ENCODE measurements around the gene LPIN2.

LPIN2 gene

GRCh38 chr18:3055816-3056215 is 42.9 kb upstream of the LPIN2 start:
- Histone ChIP-seq H3K36me3 (ENCODE audit: control insufficient read depth in 1 of 2, insufficient read depth in 2 of 2, low read depth in 1 of 2, low read length in 2 of 2) (no peaks in the 10 kb centered on the region), H3K23ac (ENCODE audit: low read length in 2 of 2) (no peak overlapping the region), H3K9ac (ENCODE audit: low read length) (no peak overlapping the region), H4K91ac (ENCODE audit: low read length) (no peak overlapping the region), H2BK120ac (ENCODE audit: low read depth, low read length) (no peak overlapping the region), H2BK12ac (ENCODE audit: low read length in 2 of 2) (no peak overlapping the region), H2AFZ (ENCODE audit: low read depth, low read length) (no peak overlapping the region), H3K4ac (ENCODE audit: low read depth in 1 of 2, low read length in 2 of 2) (no peak overlapping the region), H2BK5ac (ENCODE audit: low read depth, low read length, poor library complexity, severe bottlenecking) (no peak overlapping the region), H3K4me2 (ENCODE audit: low read length, poor library complexity, severe bottlenecking) (no peak overlapping the region), H2BK15ac (ENCODE audit: low read depth, poor library complexity, severe bottlenecking) (no peak overlapping the region), H3K79me1 (replicated peaks; ENCODE audit: low read length, poor library complexity, severe bottlenecking) (no peaks in the 10 kb centered on the region), H3K27ac (ENCODE audit: low read length, poor library complexity, severe bottlenecking) (peak overlapping the region; percentile 53), H3K9me3 (ENCODE audit: control insufficient read depth, low read length) (no peaks in the 10 kb centered on the region), H2AK5ac (ENCODE audit: low read length, severe bottlenecking) (no peak overlapping the region), H3K18ac (ENCODE audit: low read depth in 1 of 2, low read length in 2 of 2) (no peak overlapping the region), H3K27me3 (ENCODE audit: control insufficient read depth in 1 of 2, insufficient read depth in 1 of 2, low read length in 2 of 2) (peaks cover 0 to 13% of the 10 kb centered on the region in 2 experiments), H3K4me1 (ENCODE audit: control insufficient read depth, insufficient read depth, low read depth, low read length) (peaks cover 5% of the 10 kb centered on the region), H3K4me3 (ENCODE audit: insufficient read depth in 1 of 2, low read depth in 1 of 2, low read length in 2 of 2) (no peak overlapping the region), H4K8ac (ENCODE audit: low read length) (no peak overlapping the region), H3K14ac (ENCODE audit: low read length in 2 of 2) (no peak overlapping the region)
- DNase-seq, result no peak
- 100% methylated on average over 2 of the region's 4 CpGs for WGBS

- no peak overlapping the region for H2AK5ac ChIP-seq (ENCODE audit: low read length, severe bottlenecking)
- no peak overlapping the region for H3K4ac ChIP-seq (ENCODE audit: low read depth in 1 of 2, low read length in 2 of 2)
- H3K79me1 ChIP-seq (replicated peaks; ENCODE audit: low read length, poor library complexity, severe bottlenecking), result no peaks in the 10 kb centered on the region
- H3K23ac ChIP-seq (ENCODE audit: low read length in 2 of 2), result no peak overlapping the region
- no peak overlapping the region for H3K9ac ChIP-seq (ENCODE audit: low read length)
- H4K8ac ChIP-seq (ENCODE audit: low read length), result no peak overlapping the region
- WGBS, result 67% methylated on average over 1 of the region's 4 CpGs
- no peak overlapping the region for H3K14ac ChIP-seq (ENCODE audit: low read length in 2 of 2)
- H3K9me3 ChIP-seq (ENCODE audit: control insufficient read depth, low read length), result no peaks in the 10 kb centered on the region
- peaks cover 0 to 13% of the 10 kb centered on the region in 2 experiments for H3K27me3 ChIP-seq (ENCODE audit: control insufficient read depth in 1 of 2, insufficient read depth in 1 of 2, low read length in 2 of 2)
- H2BK12ac ChIP-seq (ENCODE audit: low read length in 2 of 2), result no peak overlapping the region
- H3K4me1 ChIP-seq (ENCODE audit: control insufficient read depth, insufficient read depth, low read depth, low read length), result peaks cover 5% of the 10 kb centered on the region
- H3K4me3 ChIP-seq (ENCODE audit: insufficient read depth in 1 of 2, low read depth in 1 of 2, low read length in 2 of 2), result no peak overlapping the region
- H3K36me3 ChIP-seq (ENCODE audit: control insufficient read depth in 1 of 2, insufficient read depth in 2 of 2, low read depth in 1 of 2, low read length in 2 of 2), result no peaks in the 10 kb centered on the region
- H2AFZ ChIP-seq (ENCODE audit: low read depth, low read length), result no peak overlapping the region
- H2BK15ac ChIP-seq (ENCODE audit: low read depth, poor library complexity, severe bottlenecking), result no peak overlapping the region
- no peak for DNase-seq
- H3K27ac ChIP-seq (ENCODE audit: low read length, poor library complexity, severe bottlenecking), result peak overlapping the region; percentile 67
- peak overlapping the region; percentile 86 for H2BK5ac ChIP-seq (ENCODE audit: low read depth, low read length, poor library complexity, severe bottlenecking)
- no peak overlapping the region for H3K4me2 ChIP-seq (ENCODE audit: low read length, poor library complexity, severe bottlenecking)
- H3K18ac ChIP-seq (ENCODE audit: low read depth in 1 of 2, low read length in 2 of 2), result no peak overlapping the region
- no peak overlapping the region for H2BK120ac ChIP-seq (ENCODE audit: low read depth, low read length)
- H4K91ac ChIP-seq (ENCODE audit: low read length), result no peak overlapping the region
Measured at GRCh38 chr18:3055186-3055728, 42.3 kb upstream of the LPIN2 start.

- 100% methylated on average over 3 of the region's 3 CpGs for WGBS
- H3K4me3 ChIP-seq (ENCODE audit: insufficient read depth in 1 of 2, low read depth in 1 of 2, low read length in 2 of 2), result no peak overlapping the region
Measured at GRCh38 chr18:3054780-3055179, 41.8 kb upstream of the LPIN2 start.

GRCh38 chr18:3054214-3054613 is 41.3 kb upstream of the LPIN2 start:
- no peak overlapping the region for H3K4me3 ChIP-seq (ENCODE audit: insufficient read depth in 1 of 2, low read depth in 1 of 2, low read length in 2 of 2)
- H2BK5ac ChIP-seq (ENCODE audit: low read depth, low read length, poor library complexity, severe bottlenecking), result no peak overlapping the region
- no peak overlapping the region for H3K18ac ChIP-seq (ENCODE audit: low read depth in 1 of 2, low read length in 2 of 2)
- no peak overlapping the region for H4K8ac ChIP-seq (ENCODE audit: low read length)
- DNase-seq, result no peak
- no peaks in the 10 kb centered on the region for H3K79me1 ChIP-seq (replicated peaks; ENCODE audit: low read length, poor library complexity, severe bottlenecking)
- peaks cover 0 to 13% of the 10 kb centered on the region in 2 experiments for H3K27me3 ChIP-seq (ENCODE audit: control insufficient read depth in 1 of 2, insufficient read depth in 1 of 2, low read length in 2 of 2)
- no peaks in the 10 kb centered on the region for H3K9me3 ChIP-seq (ENCODE audit: control insufficient read depth, low read length)
- H2AFZ ChIP-seq (ENCODE audit: low read depth, low read length), result no peak overlapping the region
- 93% methylated on average over 6 of the region's 6 CpGs for WGBS
- H3K4me1 ChIP-seq (ENCODE audit: control insufficient read depth, insufficient read depth, low read depth, low read length), result peaks cover 5% of the 10 kb centered on the region
- H3K23ac ChIP-seq (ENCODE audit: low read length in 2 of 2), result no peak overlapping the region
- H3K9ac ChIP-seq (ENCODE audit: low read length), result no peak overlapping the region
- no peak overlapping the region for H3K4ac ChIP-seq (ENCODE audit: low read depth in 1 of 2, low read length in 2 of 2)
- no peak overlapping the region for H3K14ac ChIP-seq (ENCODE audit: low read length in 2 of 2)
- H2BK12ac ChIP-seq (ENCODE audit: low read length in 2 of 2), result no peak overlapping the region
- no peak overlapping the region for H2BK15ac ChIP-seq (ENCODE audit: low read depth, poor library complexity, severe bottlenecking)
- peak overlapping the region; percentile 96 for H2AK5ac ChIP-seq (ENCODE audit: low read length, severe bottlenecking)
- H3K4me2 ChIP-seq (ENCODE audit: low read length, poor library complexity, severe bottlenecking), result no peak overlapping the region
- no peak overlapping the region for H2BK120ac ChIP-seq (ENCODE audit: low read depth, low read length)
- H4K91ac ChIP-seq (ENCODE audit: low read length), result no peak overlapping the region
- no peaks in the 10 kb centered on the region for H3K36me3 ChIP-seq (ENCODE audit: control insufficient read depth in 1 of 2, insufficient read depth in 2 of 2, low read depth in 1 of 2, low read length in 2 of 2)
- no peak overlapping the region for H3K27ac ChIP-seq (ENCODE audit: low read length, poor library complexity, severe bottlenecking)

More at GRCh38 chr18:3054780-3055179, 41.8 kb upstream of the LPIN2 start:
- H3K4me1 ChIP-seq (ENCODE audit: control insufficient read depth, insufficient read depth, low read depth, low read length), result peaks cover 5% of the 10 kb centered on the region
- no peak overlapping the region for H3K4ac ChIP-seq (ENCODE audit: low read depth in 1 of 2, low read length in 2 of 2)
- H3K36me3 ChIP-seq (ENCODE audit: control insufficient read depth in 1 of 2, insufficient read depth in 2 of 2, low read depth in 1 of 2, low read length in 2 of 2), result no peaks in the 10 kb centered on the region
- no peak overlapping the region for H4K8ac ChIP-seq (ENCODE audit: low read length)
- no peak overlapping the region for H2BK12ac ChIP-seq (ENCODE audit: low read length in 2 of 2)
- DNase-seq, result no peak
- no peaks in the 10 kb centered on the region for H3K9me3 ChIP-seq (ENCODE audit: control insufficient read depth, low read length)
- H2BK15ac ChIP-seq (ENCODE audit: low read depth, poor library complexity, severe bottlenecking), result no peak overlapping the region
- no peak overlapping the region for H3K23ac ChIP-seq (ENCODE audit: low read length in 2 of 2)
- H3K4me2 ChIP-seq (ENCODE audit: low read length, poor library complexity, severe bottlenecking), result no peak overlapping the region
- H3K14ac ChIP-seq (ENCODE audit: low read length in 2 of 2), result no peak overlapping the region
- no peak overlapping the region for H4K91ac ChIP-seq (ENCODE audit: low read length)
- no peak overlapping the region for H2AFZ ChIP-seq (ENCODE audit: low read depth, low read length)
- H2AK5ac ChIP-seq (ENCODE audit: low read length, severe bottlenecking), result no peak overlapping the region
- no peak overlapping the region for H2BK120ac ChIP-seq (ENCODE audit: low read depth, low read length)
- no peak overlapping the region for H3K9ac ChIP-seq (ENCODE audit: low read length)
- H2BK5ac ChIP-seq (ENCODE audit: low read depth, low read length, poor library complexity, severe bottlenecking), result no peak overlapping the region
- no peaks in the 10 kb centered on the region for H3K79me1 ChIP-seq (replicated peaks; ENCODE audit: low read length, poor library complexity, severe bottlenecking)
- H3K18ac ChIP-seq (ENCODE audit: low read depth in 1 of 2, low read length in 2 of 2), result no peak overlapping the region
- H3K27me3 ChIP-seq (ENCODE audit: control insufficient read depth in 1 of 2, insufficient read depth in 1 of 2, low read length in 2 of 2), result peaks cover 0 to 13% of the 10 kb centered on the region in 2 experiments
- H3K27ac ChIP-seq (ENCODE audit: low read length, poor library complexity, severe bottlenecking), result peak overlapping the region; percentile 28
